K562 (cell line): ENCODE data around the gene LZTR1. TPM values are rescaled to one million over a fixed set of nuclear protein-coding genes. Genes with fewer than 3 reads are reported as not detected.

ENCODE experiments used
- CCAR2 ChIP-seq: fragments of 200-400 bp; formaldehyde crosslinking; IDR thresholded peaks from 2 replicates; pipeline ENCODE4 v1.6.1; 2017; ENCODE audit warnings: mild to moderate bottlenecking, low read depth, low read length
- E2F1 ChIP-seq: sonication (generic); formaldehyde crosslinking; IDR thresholded peaks from 2 replicates; pipeline ENCODE4 v1.8.1; 2023; ENCODE audit warnings: mild to moderate bottlenecking, missing genetic modification reagents, moderate library complexity
- ETV5 ChIP-seq: sonication (generic); formaldehyde crosslinking; IDR thresholded peaks from 2 replicates; pipeline ENCODE4 v1.4.0; 2020; ENCODE audit warnings: low read depth, mild to moderate bottlenecking, missing genetic modification reagents
- FIP1L1 ChIP-seq: fragments of 200-400 bp; formaldehyde crosslinking; IDR thresholded peaks from 2 replicates; pipeline ENCODE4 v1.6.1; 2018; ENCODE audit warnings: mild to moderate bottlenecking, low read depth, low read length; ENCODE audit not compliant: poor library complexity, severe bottlenecking
- THRB ChIP-seq: fragments of 450-650 bp; formaldehyde crosslinking; conservative IDR thresholded peaks from 2 replicates; pipeline ENCODE4 v1.4.0; 2022; ENCODE audit warnings: mild to moderate bottlenecking, missing genetic modification characterization
- ZNF384 ChIP-seq: IDR thresholded peaks from 2 replicates; pipeline ENCODE4 v1.6.1; 2012; ENCODE audit warnings: low read depth, low read length, improper control_type of control experiment
- polyA plus RNA-seq, 8 experiments: library from polyadenylated mRNA; depleted of rRNA in 4 of 8; stranded (reverse) in 5 of 8; unstranded in 3 of 8; fragments of >200 nt; fragmentation: Nextera tagmentation in 2 of 8; fragmentation: Illumina TruSeq in 1 of 8; extraction: Ambion mirVana in 2 of 8; extraction: Trizol in 1 of 8; gene quantifications; 2 replicates each; pipeline versions ENCODE4 v1.2.1 to v1.2.3, GENCODE V29; 2011 to 2014; ENCODE audit warnings: inconsistent platforms in 1 of 8, missing spikeins in 1 of 8
- total RNA-seq, 7 experiments: library from RNA; depleted of rRNA in 6 of 7; stranded (reverse); fragments of >200 nt in 6 of 7; fragmentation: Illumina TruSeq in 2 of 7; extraction: Trizol in 2 of 7; gene quantifications; 2 replicates each; pipeline versions ENCODE4 v1.2.1 to v1.2.3, GENCODE V29; 2011 to 2021; ENCODE audit warnings: low replicate concordance in 1 of 7

Gene LZTR1
- total and polyA plus RNA-seq, 9 of the 15 experiments (the other 6 are each of a cell fraction or from before 2014, with no cell fraction given): 2.2 to 135 (median 63.0) TPM

- no peak for TF ChIP-seq THRB (CRISPR knock-in tag)
- peak; percentile 9; the same call in 1 of the 2 replicates for TF ChIP-seq E2F1 (CRISPR knock-in tag)
- TF ChIP-seq ZNF384: no peak
- TF ChIP-seq FIP1L1: no peak
- TF ChIP-seq ETV5 (CRISPR knock-in tag): 0 out of 2 replicates have a peak, but pooled peaks have one; percentile 23
- TF ChIP-seq CCAR2: 0 out of 2 replicates have a peak, but pooled peaks have one; percentile 57
- TF ChIP-seq, all 486 proteins: peak for 9
Observed at GRCh38 chr22:20945578-20945934, 36.5 kb upstream of the LZTR1 start (continued).
